Endodermal cell (in vitro differentiated cells): Measurements from ENCODE around the gene POLE. TPM values are rescaled to one million over a fixed set of nuclear protein-coding genes. Genes with fewer than 3 reads are reported as not detected.

Source experiments
- DNase-seq: peaks from one replicate; pipeline ENCODE4 v3.0.0-alpha.2; 2017
- H3K27ac ChIP-seq: 2 replicates; pipeline ENCODE4 v1.5.1; 2013; ENCODE audit warnings: mild to moderate bottlenecking, low read depth, low read length, moderate library complexity
- H3K27me3 ChIP-seq: 2 replicates; pipeline ENCODE4 v1.6.1; 2013; ENCODE audit warnings: mild to moderate bottlenecking, low read length, moderate library complexity; ENCODE audit not compliant: insufficient read depth, control insufficient read depth, poor library complexity, severe bottlenecking
- H3K36me3 ChIP-seq: 2 replicates; pipeline ENCODE4 v1.7.0; 2013; ENCODE audit warnings: mild to moderate bottlenecking, low read length, moderate library complexity; ENCODE audit not compliant: control insufficient read depth, insufficient read depth
- H3K4me1 ChIP-seq: one replicate; pipeline ENCODE4 v1.7.0; 2013; ENCODE audit warnings: low read length; ENCODE audit not compliant: control insufficient read depth, insufficient read depth
- H3K4me3 ChIP-seq: 2 replicates; pipeline ENCODE4 v1.5.1; 2013; ENCODE audit warnings: mild to moderate bottlenecking, low read length, moderate library complexity
- H3K9ac ChIP-seq: 2 replicates; pipeline ENCODE4 v1.6.1; 2013; ENCODE audit warnings: mild to moderate bottlenecking, low read length, moderate library complexity; ENCODE audit not compliant: poor library complexity, severe bottlenecking; ENCODE audit errors: extremely low read depth
- H3K9me3 ChIP-seq: 2 replicates; pipeline ENCODE4 v1.6.1; 2013; ENCODE audit warnings: mild to moderate bottlenecking, low read length, moderate library complexity; ENCODE audit not compliant: control insufficient read depth
- H3K27ac Mint-ChIP-seq: 2 replicates; pipeline ENCODE4 v1.8.0; 2020; ENCODE audit warnings: mixed read lengths
- H3K27me3 Mint-ChIP-seq: 2 replicates; pipeline ENCODE4 v1.8.0; 2021; ENCODE audit warnings: mild to moderate bottlenecking, mixed read lengths; ENCODE audit not compliant: insufficient read depth
- H3K36me3 Mint-ChIP-seq: 2 replicates; pipeline ENCODE4 v1.8.0; 2020; ENCODE audit warnings: low read depth, mixed read lengths
- H3K4me1 Mint-ChIP-seq: 2 replicates; pipeline ENCODE4 v1.8.0; 2020; ENCODE audit warnings: mixed read lengths
- H3K4me3 Mint-ChIP-seq: 2 replicates; pipeline ENCODE4 v1.8.0; 2020; ENCODE audit warnings: mild to moderate bottlenecking, moderate library complexity, mixed read lengths
- H3K9me3 Mint-ChIP-seq: 2 replicates; pipeline ENCODE4 v1.8.0; 2020; ENCODE audit warnings: mild to moderate bottlenecking, mixed read lengths
- WGBS, 2 experiments: methylation state at CpG; one replicate each; pipeline versions ENCODE4 v1.1.5 to v1.1.7; 2013; ENCODE audit warnings: missing lambda C conversion rate in 2 of 2, mixed read lengths in 1 of 2; ENCODE audit not compliant: insufficient coverage in 1 of 2, insufficient read length in 1 of 2; 5-methylcytosine and 5-hydroxymethylcytosine counted together
- total RNA-seq, 2 donors: library from RNA; stranded (reverse); fragmentation: NEBNext Ultra II Directional in 1 of 2; extraction: Animal tissue kit (Norgen Biotek cat#: 25700) in 1 of 2; gene quantifications; 2 replicates in 1 of 2; 3 replicates in 1 of 2; pipeline ENCODE4 v1.2.1, GENCODE V29; 2021
- TF ChIP-seq, protein P1 (sequence below): fragments of 200-600 bp; sonication (generic); conservative IDR thresholded peaks from 2 replicates; pipeline ENCODE4 v1.5.0; 2021; ENCODE audit warnings: antibody characterized with exemption, mild to moderate bottlenecking

Gene POLE
- total RNA-seq, 2 donors from 2014 or later = 165 to 212 TPM

DNA sequence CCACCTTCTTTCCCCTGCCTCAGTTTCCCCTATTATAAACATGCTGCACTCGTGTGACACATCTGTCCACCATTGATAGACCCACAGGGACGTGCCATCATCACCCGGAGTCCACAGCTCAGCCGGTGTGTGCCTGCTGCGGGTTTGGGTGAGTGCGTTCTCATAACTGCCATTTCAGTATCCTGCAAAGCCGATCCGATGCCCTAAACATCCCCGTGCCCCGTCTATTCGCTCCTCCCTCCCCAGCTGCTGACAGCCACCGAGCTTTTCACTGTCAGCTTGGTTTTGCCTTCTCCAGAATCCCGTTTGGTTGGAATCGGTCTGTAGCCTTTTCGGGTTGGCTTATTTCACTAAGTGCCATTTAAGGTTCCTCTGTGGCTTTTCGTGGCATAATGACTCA is 80.7 kb downstream of the POLE start:
- no peaks in the 10 kb centered on the region for H3K4me1 Mint-ChIP-seq
- DNase-seq = peak; percentile 47
- H3K27me3 ChIP-seq = peaks cover 81% of the 10 kb centered on the region
- H3K27ac Mint-ChIP-seq = no peak overlapping the region
- H3K27ac ChIP-seq = no peak overlapping the region
- H3K27me3 Mint-ChIP-seq = peaks cover 88% of the 10 kb centered on the region
- no peaks in the 10 kb centered on the region for H3K36me3 ChIP-seq
- H3K4me3 ChIP-seq = no peak overlapping the region
- no peaks in the 10 kb centered on the region for H3K9me3 ChIP-seq
- peaks cover 6% of the 10 kb centered on the region for H3K9me3 Mint-ChIP-seq
- no peaks in the 10 kb centered on the region for H3K4me1 ChIP-seq
- TF ChIP-seq, protein P1, sequence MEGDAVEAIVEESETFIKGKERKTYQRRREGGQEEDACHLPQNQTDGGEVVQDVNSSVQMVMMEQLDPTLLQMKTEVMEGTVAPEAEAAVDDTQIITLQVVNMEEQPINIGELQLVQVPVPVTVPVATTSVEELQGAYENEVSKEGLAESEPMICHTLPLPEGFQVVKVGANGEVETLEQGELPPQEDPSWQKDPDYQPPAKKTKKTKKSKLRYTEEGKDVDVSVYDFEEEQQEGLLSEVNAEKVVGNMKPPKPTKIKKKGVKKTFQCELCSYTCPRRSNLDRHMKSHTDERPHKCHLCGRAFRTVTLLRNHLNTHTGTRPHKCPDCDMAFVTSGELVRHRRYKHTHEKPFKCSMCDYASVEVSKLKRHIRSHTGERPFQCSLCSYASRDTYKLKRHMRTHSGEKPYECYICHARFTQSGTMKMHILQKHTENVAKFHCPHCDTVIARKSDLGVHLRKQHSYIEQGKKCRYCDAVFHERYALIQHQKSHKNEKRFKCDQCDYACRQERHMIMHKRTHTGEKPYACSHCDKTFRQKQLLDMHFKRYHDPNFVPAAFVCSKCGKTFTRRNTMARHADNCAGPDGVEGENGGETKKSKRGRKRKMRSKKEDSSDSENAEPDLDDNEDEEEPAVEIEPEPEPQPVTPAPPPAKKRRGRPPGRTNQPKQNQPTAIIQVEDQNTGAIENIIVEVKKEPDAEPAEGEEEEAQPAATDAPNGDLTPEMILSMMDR = no peak
- no peak overlapping the region for H3K9ac ChIP-seq
- H3K4me3 Mint-ChIP-seq = no peak overlapping the region
- 74 to 79% methylated on average over 15 to 16 of the region's 16 CpGs for WGBS, 2 experiments
- no peaks in the 10 kb centered on the region for H3K36me3 Mint-ChIP-seq

DNA sequence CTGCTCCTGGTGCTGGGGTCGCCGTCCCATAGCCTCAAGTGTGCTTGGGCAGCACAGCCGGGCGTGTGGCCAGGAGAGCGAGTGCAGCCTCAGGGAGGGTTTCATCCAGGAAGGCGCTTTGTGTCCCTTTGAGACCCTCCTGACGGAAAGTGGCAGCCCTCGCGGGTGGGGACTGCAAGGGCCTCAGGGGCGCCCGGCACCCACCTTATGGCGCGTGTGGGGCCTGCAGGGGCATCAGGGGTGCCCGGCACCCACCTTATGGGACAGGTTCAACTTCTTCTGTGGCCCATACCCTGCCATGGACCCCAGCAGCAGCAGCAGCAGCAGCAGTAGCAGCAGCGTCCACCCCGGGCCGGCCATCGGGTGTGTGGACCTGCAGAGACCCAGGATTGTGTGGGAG is 81.2 kb downstream of the POLE start:
- Histone ChIP-seq H3K36me3 (no peaks in the 10 kb centered on the region), H3K4me1 (no peaks in the 10 kb centered on the region), H3K27ac (no peak overlapping the region), H3K9me3 (no peaks in the 10 kb centered on the region), H3K4me3 (no peak overlapping the region), H3K9ac (no peak overlapping the region), H3K27me3 (peaks cover 83% of the 10 kb centered on the region)
- H3K36me3 Mint-ChIP-seq = no peaks in the 10 kb centered on the region
- DNase-seq = no peak
- TF ChIP-seq, protein P1 = no peak
- 85 to 87% methylated on average over 13 to 18 of the region's 18 CpGs for WGBS, 2 experiments
- peaks cover 2% of the 10 kb centered on the region for H3K9me3 Mint-ChIP-seq
- H3K27me3 Mint-ChIP-seq = peaks cover 87% of the 10 kb centered on the region
- no peak overlapping the region for H3K4me3 Mint-ChIP-seq
- H3K4me1 Mint-ChIP-seq = no peaks in the 10 kb centered on the region
- no peak overlapping the region for H3K27ac Mint-ChIP-seq

DNA sequence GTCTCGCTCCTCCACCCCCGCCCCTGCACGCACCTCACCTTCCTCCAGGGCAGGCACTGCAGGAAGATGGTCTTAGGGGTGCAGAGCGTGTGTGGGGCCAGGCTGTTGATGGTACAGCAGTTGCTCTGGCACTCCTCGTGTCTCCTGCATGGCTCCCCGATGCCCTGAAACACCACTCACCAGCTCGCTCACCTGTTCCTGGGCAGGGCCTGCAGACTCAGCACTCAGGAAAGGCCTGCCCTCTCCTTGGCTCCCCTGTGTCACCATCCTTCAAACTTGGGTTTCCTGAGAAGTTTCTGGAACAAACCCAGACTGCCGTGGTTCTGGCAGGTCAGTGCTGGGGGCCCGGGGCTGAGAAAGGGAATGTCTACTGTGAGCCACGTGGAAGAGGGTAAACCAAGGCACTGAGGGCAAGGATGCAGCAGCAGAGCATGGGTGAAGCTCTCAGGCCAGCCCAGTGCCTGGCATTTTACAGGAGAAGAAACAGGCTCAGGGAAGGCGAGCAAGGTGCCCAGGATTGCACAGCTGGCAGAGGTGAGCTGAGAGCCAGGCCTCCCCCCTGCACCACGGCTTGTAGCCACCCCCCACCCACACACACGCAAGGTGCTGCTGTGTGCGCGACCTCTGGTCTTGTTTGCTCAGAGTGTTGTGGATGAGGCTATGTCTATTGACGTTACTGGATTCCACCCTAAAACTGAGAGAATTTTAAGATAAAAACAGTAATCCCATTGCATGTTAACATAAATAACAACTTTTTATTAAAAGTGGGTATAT is 82.3 kb downstream of the POLE start:
- WGBS, 2 experiments = 81 to 88% methylated on average over 6 to 13 of the region's 16 CpGs
- H3K4me1 ChIP-seq = no peaks in the 10 kb centered on the region
- peaks cover 84% of the 10 kb centered on the region for H3K27me3 ChIP-seq
- H3K4me3 ChIP-seq = no peak overlapping the region
- Mint-ChIP-seq H3K27me3 (peaks cover 87% of the 10 kb centered on the region), H3K9me3 (no peaks in the 10 kb centered on the region), H3K4me1 (no peaks in the 10 kb centered on the region), H3K27ac (no peak overlapping the region), H3K4me3 (no peak overlapping the region), H3K36me3 (no peaks in the 10 kb centered on the region)
- H3K36me3 ChIP-seq = no peaks in the 10 kb centered on the region
- H3K9me3 ChIP-seq = no peaks in the 10 kb centered on the region
- TF ChIP-seq, protein P1 = no peak
- no peak overlapping the region for H3K27ac ChIP-seq
- DNase-seq = no peak
- H3K9ac ChIP-seq = no peak overlapping the region
